ENCODE data around the gene FPGS.

FPGS gene

DNA sequence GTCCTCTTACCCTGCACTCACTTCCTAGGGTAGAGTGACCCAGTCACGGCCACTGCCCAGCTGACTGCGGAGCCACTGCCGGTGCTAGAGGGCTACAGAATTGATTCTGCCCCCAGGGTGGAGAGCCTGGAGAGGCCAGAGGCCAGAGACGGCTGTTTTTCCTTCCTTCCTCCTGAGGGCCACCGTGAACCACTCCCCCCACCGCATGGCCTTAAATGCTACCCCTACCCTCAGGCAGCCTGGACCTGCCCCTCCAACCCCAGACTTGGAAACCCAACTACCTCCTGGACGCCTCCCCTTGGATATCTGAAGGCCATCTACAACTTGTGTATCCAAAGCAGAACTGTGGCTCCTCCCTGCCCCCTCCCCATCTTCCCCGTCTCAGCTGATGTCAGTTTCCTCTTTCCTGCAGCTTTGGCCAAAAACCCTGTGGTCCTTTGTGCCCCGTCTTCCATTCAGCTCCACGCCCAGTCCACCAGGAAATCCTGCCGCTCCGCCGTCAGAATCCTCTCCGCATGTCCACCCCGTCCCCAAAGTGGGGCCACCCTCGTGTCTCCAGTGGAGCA, 40.5 kb upstream of the FPGS start:
- no peaks in the 10 kb centered on the region for H3K9me3 ChIP-seq (ENCODE audit: insufficient read depth, low read length, severe bottlenecking)
- no peaks in the 10 kb centered on the region for H3K36me3 ChIP-seq (ENCODE audit: insufficient read depth, low read length)
- H2AFZ ChIP-seq (ENCODE audit: low read depth, low read length) = no peak overlapping the region
- ATAC-seq (ENCODE audit: insufficient read depth, low read depth) (no peak), DNase-seq (no peak)
- H3K9ac ChIP-seq (ENCODE audit: low read depth, low read length) = no peak overlapping the region
- no peak overlapping the region for H3K27ac ChIP-seq (ENCODE audit: low read length)
- no peak overlapping the region for H3K4me2 ChIP-seq (ENCODE audit: insufficient read depth, low read length)
- H3K27me3 ChIP-seq (ENCODE audit: insufficient read depth, low read length, poor library complexity) = no peaks in the 10 kb centered on the region
- H3K4me1 ChIP-seq (ENCODE audit: insufficient read depth, low read length) = peaks cover 3% of the 10 kb centered on the region
- H4K20me1 ChIP-seq (ENCODE audit: insufficient read depth, low read length) = no peaks in the 10 kb centered on the region
- no peak overlapping the region for H3K4me3 ChIP-seq (ENCODE audit: low read depth in 1 of 2, low read length in 2 of 2)
- no peak for TF ChIP-seq EZH2 (IDR thresholded peaks at IDR 0.05; ENCODE audit: borderline replicate concordance, low read depth, low read length, severe bottlenecking)
- TF ChIP-seq, protein P1, sequence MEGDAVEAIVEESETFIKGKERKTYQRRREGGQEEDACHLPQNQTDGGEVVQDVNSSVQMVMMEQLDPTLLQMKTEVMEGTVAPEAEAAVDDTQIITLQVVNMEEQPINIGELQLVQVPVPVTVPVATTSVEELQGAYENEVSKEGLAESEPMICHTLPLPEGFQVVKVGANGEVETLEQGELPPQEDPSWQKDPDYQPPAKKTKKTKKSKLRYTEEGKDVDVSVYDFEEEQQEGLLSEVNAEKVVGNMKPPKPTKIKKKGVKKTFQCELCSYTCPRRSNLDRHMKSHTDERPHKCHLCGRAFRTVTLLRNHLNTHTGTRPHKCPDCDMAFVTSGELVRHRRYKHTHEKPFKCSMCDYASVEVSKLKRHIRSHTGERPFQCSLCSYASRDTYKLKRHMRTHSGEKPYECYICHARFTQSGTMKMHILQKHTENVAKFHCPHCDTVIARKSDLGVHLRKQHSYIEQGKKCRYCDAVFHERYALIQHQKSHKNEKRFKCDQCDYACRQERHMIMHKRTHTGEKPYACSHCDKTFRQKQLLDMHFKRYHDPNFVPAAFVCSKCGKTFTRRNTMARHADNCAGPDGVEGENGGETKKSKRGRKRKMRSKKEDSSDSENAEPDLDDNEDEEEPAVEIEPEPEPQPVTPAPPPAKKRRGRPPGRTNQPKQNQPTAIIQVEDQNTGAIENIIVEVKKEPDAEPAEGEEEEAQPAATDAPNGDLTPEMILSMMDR (IDR thresholded peaks at IDR 0.05; ENCODE audit: borderline replicate concordance, extremely low read depth, low read length, poor library complexity, severe bottlenecking) = no peak
- no peaks in the 10 kb centered on the region for H3K79me2 ChIP-seq (ENCODE audit: insufficient read depth, low read length)

DNA sequence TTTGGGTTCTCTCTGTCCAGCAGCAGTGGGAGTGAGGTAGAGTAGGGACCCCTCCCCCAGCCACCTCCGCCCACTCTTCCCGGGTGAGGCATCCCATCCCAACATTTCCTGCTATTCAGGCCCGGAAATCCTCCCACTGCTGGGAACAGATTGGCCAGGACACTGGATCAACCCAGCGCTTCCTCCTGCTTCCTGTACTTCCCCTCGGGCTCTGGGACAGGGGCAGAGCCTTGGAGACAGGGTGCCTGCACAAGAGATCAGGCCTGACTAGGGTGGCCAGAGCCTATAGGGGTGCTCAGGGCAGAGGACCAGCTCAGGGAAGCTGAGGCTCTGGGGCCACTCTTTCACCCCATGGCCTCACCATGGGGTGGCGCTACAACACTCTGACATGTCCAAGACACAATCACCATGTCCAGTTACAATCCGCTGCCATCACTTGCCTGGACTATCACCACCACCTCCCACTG, 38.7 kb upstream of the FPGS start:
- Histone ChIP-seq H3K9me3 (ENCODE audit: insufficient read depth, low read length, severe bottlenecking) (no peaks in the 10 kb centered on the region), H3K4me1 (ENCODE audit: insufficient read depth, low read length) (peaks cover 9% of the 10 kb centered on the region), H3K27ac (ENCODE audit: low read length) (no peak overlapping the region), H3K36me3 (ENCODE audit: insufficient read depth, low read length) (no peaks in the 10 kb centered on the region), H3K9ac (ENCODE audit: low read depth, low read length) (no peak overlapping the region), H3K79me2 (ENCODE audit: insufficient read depth, low read length) (no peaks in the 10 kb centered on the region), H3K27me3 (ENCODE audit: insufficient read depth, low read length, poor library complexity) (no peaks in the 10 kb centered on the region), H3K4me2 (ENCODE audit: insufficient read depth, low read length) (no peak overlapping the region), H2AFZ (ENCODE audit: low read depth, low read length) (no peak overlapping the region), H4K20me1 (ENCODE audit: insufficient read depth, low read length) (no peaks in the 10 kb centered on the region), H3K4me3 (ENCODE audit: low read depth in 1 of 2, low read length in 2 of 2) (no peak overlapping the region)
- TF ChIP-seq, protein P1 (IDR thresholded peaks at IDR 0.05; ENCODE audit: borderline replicate concordance, extremely low read depth, low read length, poor library complexity, severe bottlenecking) = peak; percentile 48
- no peak for TF ChIP-seq EZH2 (IDR thresholded peaks at IDR 0.05; ENCODE audit: borderline replicate concordance, low read depth, low read length, severe bottlenecking)
- no peak for ATAC-seq (ENCODE audit: insufficient read depth, low read depth)
- DNase-seq = no peak

DNA sequence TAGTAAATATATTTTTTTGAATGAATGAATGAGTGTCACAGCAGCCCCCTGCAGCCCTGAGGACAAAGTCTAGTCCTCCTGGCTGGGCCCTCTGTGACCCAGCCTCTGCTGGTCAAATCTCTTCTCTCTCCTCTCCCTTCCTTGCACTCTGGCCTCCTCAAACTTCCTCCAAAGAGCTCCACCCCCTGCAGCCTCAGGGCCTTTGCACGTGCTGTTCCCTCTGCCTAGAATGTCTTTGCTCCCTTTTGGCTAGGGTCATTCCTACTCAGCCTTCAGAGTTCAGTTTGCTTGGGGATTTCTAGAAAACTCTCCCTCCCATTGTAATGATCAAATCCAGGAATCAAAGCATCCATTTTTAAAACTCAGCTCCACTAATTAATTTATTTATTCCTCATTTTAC, 37.3 kb upstream of the FPGS start:
- Histone ChIP-seq H3K4me3 (ENCODE audit: low read depth in 1 of 2, low read length in 2 of 2) (no peak overlapping the region), H2AFZ (ENCODE audit: low read depth, low read length) (no peak overlapping the region), H3K9ac (ENCODE audit: low read depth, low read length) (no peak overlapping the region), H3K79me2 (ENCODE audit: insufficient read depth, low read length) (no peaks in the 10 kb centered on the region), H4K20me1 (ENCODE audit: insufficient read depth, low read length) (no peaks in the 10 kb centered on the region), H3K27ac (ENCODE audit: low read length) (no peak overlapping the region), H3K36me3 (ENCODE audit: insufficient read depth, low read length) (no peaks in the 10 kb centered on the region), H3K4me2 (ENCODE audit: insufficient read depth, low read length) (no peak overlapping the region), H3K27me3 (ENCODE audit: insufficient read depth, low read length, poor library complexity) (no peaks in the 10 kb centered on the region), H3K9me3 (ENCODE audit: insufficient read depth, low read length, severe bottlenecking) (no peaks in the 10 kb centered on the region), H3K4me1 (ENCODE audit: insufficient read depth, low read length) (peaks cover 18% of the 10 kb centered on the region)
- DNase-seq (no peak), ATAC-seq (ENCODE audit: insufficient read depth, low read depth) (no peak)
- TF ChIP-seq EZH2 (IDR thresholded peaks at IDR 0.05; ENCODE audit: borderline replicate concordance, low read depth, low read length, severe bottlenecking) = no peak
- TF ChIP-seq, protein P1 (IDR thresholded peaks at IDR 0.05; ENCODE audit: borderline replicate concordance, extremely low read depth, low read length, poor library complexity, severe bottlenecking) = no peak

Data from DND-41 (cell line).